ENCODE results near the gene FLOT2. TPM values are rescaled to one million over a fixed set of nuclear protein-coding genes. Genes with fewer than 3 reads are reported as not detected.

FLOT2 gene
- total and polyA plus RNA-seq, 2 of the 8 experiments (the other 6 are each of a cell fraction or from before 2014, with no cell fraction given): 116 to 189 TPM

- Histone ChIP-seq H3K4me3 (ENCODE audit: extremely low read depth in 1 of 4, insufficient read depth in 2 of 4, low read depth in 3 of 4, low read length in 4 of 4) (no peak overlapping the region), H4K91ac (replicated peaks; ENCODE audit: insufficient read length, low read length) (no peak overlapping the region), H2BK12ac (ENCODE audit: low read depth, low read length) (no peak overlapping the region), H4K5ac (ENCODE audit: insufficient read length, low read depth, low read length) (no peak overlapping the region), H3K14ac (ENCODE audit: insufficient read length) (no peak overlapping the region), H3K4ac (replicated peaks; ENCODE audit: insufficient read length, low read depth, low read length) (no peak overlapping the region), H3K9ac (replicated peaks in 1 of 4; ENCODE audit: extremely low read depth in 1 of 4, low read depth in 3 of 4, low read length in 3 of 4) (no peak overlapping the region), H4K8ac (ENCODE audit: extremely low read depth, insufficient read depth, low read length) (no peak overlapping the region), H3K23ac (ENCODE audit: insufficient read length) (no peak overlapping the region), H3K79me2 (ENCODE audit: control insufficient read depth in 1 of 2, insufficient read depth in 2 of 2, low read length in 2 of 2) (peaks cover 0 to 6% of the 10 kb centered on the region in 2 experiments; a peak in 2 of 4 replicates), H2AK5ac (ENCODE audit: low read depth, low read length) (no peak overlapping the region), H3K27me3 (replicated peaks in 1 of 4; ENCODE audit: control insufficient read depth in 3 of 4, extremely low read depth in 1 of 4, insufficient read depth in 3 of 4, low read length in 3 of 4) (no peaks in the 10 kb centered on the region), H3K9me3 (ENCODE audit: insufficient read depth in 2 of 2, low read depth in 1 of 2, low read length in 1 of 2) (no peaks in the 10 kb centered on the region), H3K4me1 (replicated peaks in 1 of 4; ENCODE audit: control insufficient read depth in 3 of 4, insufficient read depth in 4 of 4, low read length in 3 of 4) (no peaks in the 10 kb centered on the region; a peak in 2 of 7 replicates), H3K27ac (ENCODE audit: low read depth, low read length) (no peak overlapping the region), H3K4me2 (ENCODE audit: insufficient read depth in 1 of 2, low read depth in 2 of 2, low read length in 2 of 2) (no peak overlapping the region), H3K56ac (replicated peaks; ENCODE audit: insufficient read length, low read depth, low read length) (no peak overlapping the region), H3K18ac (ENCODE audit: extremely low read depth, low read length) (no peak overlapping the region), H3K79me1 (ENCODE audit: low read depth, low read length) (peaks cover 2% of the 10 kb centered on the region; the same call in 1 of the 2 replicates), H2BK15ac (ENCODE audit: low read length) (no peak overlapping the region), H2BK120ac (replicated peaks; ENCODE audit: low read depth, low read length) (no peak overlapping the region), H2BK5ac (ENCODE audit: low read depth, low read length) (no peak overlapping the region), H2BK20ac (ENCODE audit: low read length) (no peak overlapping the region), H3K36me3 (ENCODE audit: control insufficient read depth in 2 of 4, insufficient read depth in 4 of 4, low read length in 3 of 4) (peaks cover 16 to 23% (median 20%) of the 10 kb centered on the region in 4 experiments; a peak in 7 of 8 replicates), H2AFZ (ENCODE audit: low read length) (no peak overlapping the region), H4K20me1 (replicated peaks in 1 of 2; ENCODE audit: control insufficient read depth in 1 of 2, insufficient read depth in 2 of 2, low read length in 2 of 2) (peaks cover 1 to 3% of the 10 kb centered on the region in 2 experiments), H3K23me2 (ENCODE audit: low read depth, low read length) (peaks cover 2% of the 10 kb centered on the region)
- POLR2A ChIA-PET (ENCODE audit: partially characterized antibody): interaction anchor here (0.6 to 2.0 kb wide), 4 partner anchors 20 to 148 kb away, joined by 3 to 6 read pairs (median 4); partner anchors contain the start of gene PROCA1
- 53% methylated on average over 2 of the region's 2 CpGs; no CpG with 5 or more reads in 1 of the 2 experiments for WGBS, 2 experiments (ENCODE audit: extremely low coverage in 1 of 2, insufficient coverage in 1 of 2, insufficient read length in 1 of 2, insufficient replicate concordance in 2 of 2, low coverage in 1 of 2, low lambda C conversion rate in 2 of 2, missing lambda C conversion rate in 1 of 2)
- CTCF ChIA-PET (ENCODE audit: partially characterized antibody): interaction anchor here (0.8 to 3.9 kb wide), 5 partner anchors 10 to 131 kb away, joined by 3 to 27 read pairs (median 6); no protein-coding TSS in a partner anchor
- FAIRE-seq (no peak), DNase-seq (ENCODE audit: low read depth in 1 of 2, low spot score in 2 of 2) (no peak)
- TF ChIP-seq CBX8 (IDR thresholded peaks at IDR 0.05; ENCODE audit: borderline replicate concordance, low read depth, low read length) (no peak), POLR2AphosphoS5 (IDR thresholded peaks at IDR 0.05; ENCODE audit: low read depth, low read length) (no peak), EZH2 (IDR thresholded peaks at IDR 0.05; ENCODE audit: low read depth, low read length, severe bottlenecking) (no peak), FOSL1 (IDR thresholded peaks at IDR 0.05; ENCODE audit: insufficient read depth, low read depth, low read length) (no peak), BACH1 (IDR thresholded peaks at IDR 0.05; ENCODE audit: low read length) (no peak), BRCA1 (IDR thresholded peaks at IDR 0.05; ENCODE audit: low read depth, low read length) (no peak), RNF2 (IDR thresholded peaks at IDR 0.05; ENCODE audit: borderline replicate concordance, low read depth, low read length, missing control alignments, poor library complexity, severe bottlenecking) (no peak), TAF1 (IDR thresholded peaks at IDR 0.05; ENCODE audit: low read depth, low read length) (no peak), USF2 (IDR thresholded peaks at IDR 0.05; ENCODE audit: low read length) (no peak), ATF2 (IDR thresholded peaks at IDR 0.05; ENCODE audit: low read length) (no peak)
Measured at GRCh38 chr17:28858801-28859355, 38.7 kb downstream of the FLOT2 start.

Measured in H1 (cell line).